Fibroblast of peridontal ligament (primary cell): ENCODE results near the gene ZNF234.
"Not testable (repeated sequence)": the region's sequence is repeated elsewhere in the genome, so short reads cannot be mapped to it uniquely, and the experiment has no call there.

Source experiments
- DNase-seq: peaks from one replicate; pipeline ENCODE4 v3.0.0-alpha.2; 2010; ENCODE audit errors: extremely low read depth

Gene ZNF234

DNA sequence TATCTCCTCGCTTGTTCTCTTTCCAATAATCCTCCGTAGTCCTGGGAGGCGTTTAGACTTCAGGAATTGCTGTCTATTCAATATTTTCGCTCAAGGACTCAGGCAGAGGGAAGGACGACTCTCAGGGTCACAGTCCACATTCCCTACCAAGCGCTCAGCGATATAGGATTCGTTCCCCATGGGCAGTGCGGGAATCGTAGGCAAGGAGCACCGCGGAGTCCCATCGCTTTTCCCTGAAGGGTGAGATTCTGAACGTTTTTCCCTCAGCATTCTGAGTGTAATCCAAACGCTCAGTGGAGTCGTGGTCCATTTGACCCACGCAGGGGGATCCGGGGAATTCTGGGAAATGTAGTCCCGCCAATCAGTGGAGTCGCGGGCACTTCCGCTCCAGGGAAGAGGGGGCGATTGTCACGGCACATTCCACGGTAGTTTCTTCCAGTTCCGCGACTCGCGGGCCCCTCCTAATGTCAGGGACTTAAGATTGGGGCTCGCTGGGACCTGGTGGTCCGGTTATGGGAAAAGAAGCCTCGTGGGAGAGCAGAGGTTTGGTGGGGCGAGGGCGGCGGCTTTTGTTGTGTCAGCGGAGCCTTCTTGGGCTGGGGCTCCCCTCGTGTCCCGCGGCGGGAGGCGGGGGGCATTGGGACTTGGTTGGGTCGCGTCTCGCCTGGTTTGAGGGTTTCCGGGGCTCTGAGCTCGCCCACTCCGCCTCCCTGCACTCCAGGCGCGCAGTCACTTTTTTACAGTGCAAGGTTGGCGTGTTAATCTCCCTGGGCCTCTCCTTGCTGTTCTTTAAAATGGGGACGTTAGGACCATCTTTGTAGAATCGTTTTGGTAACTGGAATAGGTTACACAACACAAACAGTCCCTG lies at the start of gene ZNF234:
Gene ZNF234 (plus strand): TSS at position 364 of the 868 bp plus-strand sequence. CDS start 3,079 bp downstream, outside the sequence.
- DNase-seq = peak; percentile 84

DNA sequence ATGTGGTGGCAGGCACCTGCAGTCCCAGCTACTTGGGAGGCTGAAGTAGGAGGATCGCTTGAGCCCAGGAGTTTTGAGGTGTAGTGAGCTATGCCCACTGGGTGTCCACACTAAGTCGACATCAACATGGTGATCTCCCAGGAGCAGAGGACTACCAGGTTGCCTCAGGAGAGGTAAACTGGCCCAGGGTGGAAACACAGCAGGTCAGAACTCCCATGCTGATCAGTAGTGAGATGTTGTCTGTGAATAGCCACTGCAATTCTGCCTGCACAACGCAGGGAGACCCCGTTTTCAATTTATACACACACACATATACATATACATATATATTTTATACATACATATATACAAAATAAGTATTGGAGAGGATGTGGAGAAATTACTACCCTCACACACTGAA lies 49.2 kb upstream of the ZNF234 start:
- DNase-seq = no peak

DNA sequence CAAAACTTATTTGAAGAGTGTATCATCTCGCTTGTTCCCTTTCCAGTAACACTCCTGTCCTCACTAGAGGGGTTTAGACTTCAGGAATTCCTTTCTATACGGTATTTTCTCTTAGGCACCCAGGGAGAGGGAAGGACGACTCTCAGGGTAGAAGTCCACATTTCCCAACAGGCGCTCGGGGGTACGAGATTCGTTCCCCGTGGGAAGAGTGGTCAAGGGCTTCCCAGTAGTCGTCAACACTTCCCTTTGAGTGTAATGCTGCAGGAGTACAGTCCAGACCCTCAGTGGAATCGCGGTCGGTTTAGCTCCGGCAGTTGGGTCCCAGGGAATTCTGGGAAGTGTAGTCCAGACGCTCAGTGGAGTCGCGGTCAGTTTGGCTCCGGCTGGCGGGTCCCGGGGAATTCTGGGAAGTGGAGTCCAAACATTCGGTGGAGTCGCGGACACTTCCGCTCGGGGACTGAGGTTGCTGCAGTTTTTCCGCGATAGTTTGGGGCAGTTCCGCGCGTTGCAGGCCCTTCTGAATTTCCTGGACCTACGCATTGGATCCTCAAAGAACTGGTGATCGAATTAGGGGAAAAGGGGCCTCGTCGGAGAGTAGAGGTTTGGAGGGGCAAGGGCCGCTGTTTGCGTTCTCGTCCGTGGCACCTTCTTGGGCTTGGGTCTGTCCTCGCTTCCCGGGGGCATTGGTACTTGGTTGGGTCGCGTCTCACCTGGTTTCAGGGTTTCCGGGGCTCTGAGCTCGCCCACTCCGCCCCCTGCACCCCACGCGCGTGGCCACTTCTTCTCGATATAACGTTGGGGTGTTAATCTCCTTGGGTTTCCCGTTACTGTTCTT lies 47.2 kb upstream of the ZNF234 start, which contains the start of gene ZNF224:
Gene ZNF224 (plus strand): TSS at position 431 of the 835 bp plus-strand sequence. CDS start 3,513 bp downstream, outside the sequence.
- peak; percentile 90 for DNase-seq

DNA sequence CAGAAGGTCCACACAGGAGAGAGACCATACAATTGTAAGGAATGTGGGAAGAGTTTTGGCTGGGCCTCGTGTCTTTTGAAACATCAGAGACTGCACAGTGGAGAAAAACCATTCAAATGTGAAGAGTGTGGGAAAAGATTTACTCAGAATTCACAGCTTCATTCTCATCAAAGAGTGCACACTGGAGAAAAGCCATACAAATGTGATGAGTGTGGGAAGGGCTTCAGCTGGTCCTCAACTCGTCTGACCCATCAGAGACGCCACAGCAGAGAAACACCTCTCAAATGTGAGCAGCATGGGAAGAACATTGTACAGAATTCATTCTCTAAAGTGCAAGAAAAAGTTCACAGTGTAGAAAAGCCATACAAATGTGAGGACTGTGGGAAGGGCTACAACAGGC lies 33.6 kb upstream of the ZNF234 start:
- DNase-seq = no peak

DNA sequence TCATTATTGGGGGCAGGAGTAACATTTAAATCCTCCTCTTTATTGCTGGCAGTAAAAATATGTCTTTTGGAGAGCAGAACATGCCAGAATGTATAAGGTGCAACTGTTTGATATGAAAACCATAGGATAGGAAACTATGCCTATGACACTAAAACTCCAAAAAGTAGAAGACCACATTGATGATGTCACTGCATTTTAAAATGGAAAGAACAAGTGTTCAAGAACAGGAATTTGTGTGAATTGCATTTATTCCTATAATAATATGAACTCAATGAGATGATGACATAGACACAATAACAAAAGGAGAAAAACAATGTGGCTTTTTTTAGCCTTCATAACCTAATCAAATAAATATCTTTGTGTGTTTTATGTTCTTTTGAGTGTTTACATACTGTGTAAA lies 31.9 kb upstream of the ZNF234 start:
- DNase-seq = no peak

DNA sequence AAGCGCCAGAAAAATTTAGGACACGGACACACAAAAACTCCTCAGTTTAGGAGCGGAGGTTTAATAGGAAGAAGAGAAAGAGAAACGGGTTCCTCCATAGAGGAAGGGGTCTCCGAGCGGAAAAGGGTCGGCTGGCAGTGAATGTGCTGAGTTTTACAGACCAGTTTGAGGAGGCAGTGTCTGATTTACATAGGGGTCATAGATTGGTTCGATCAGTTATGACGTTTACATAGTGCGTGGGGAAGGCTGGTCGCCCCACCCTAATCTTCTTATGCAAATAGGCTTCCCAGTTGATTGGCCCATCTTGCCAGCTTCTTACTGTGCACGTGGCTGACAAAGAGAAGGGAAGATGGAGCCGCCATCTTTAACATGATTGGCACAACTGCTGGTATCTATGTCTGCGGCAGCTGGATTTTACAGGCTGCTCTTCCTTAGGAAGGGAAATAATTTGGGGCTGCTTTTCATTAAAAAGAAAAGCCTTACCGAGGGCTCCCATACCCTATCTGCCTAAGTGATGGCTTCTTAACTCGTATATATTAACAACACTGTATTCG lies 29.4 kb upstream of the ZNF234 start:
- DNase-seq = peak; percentile 88

DNA sequence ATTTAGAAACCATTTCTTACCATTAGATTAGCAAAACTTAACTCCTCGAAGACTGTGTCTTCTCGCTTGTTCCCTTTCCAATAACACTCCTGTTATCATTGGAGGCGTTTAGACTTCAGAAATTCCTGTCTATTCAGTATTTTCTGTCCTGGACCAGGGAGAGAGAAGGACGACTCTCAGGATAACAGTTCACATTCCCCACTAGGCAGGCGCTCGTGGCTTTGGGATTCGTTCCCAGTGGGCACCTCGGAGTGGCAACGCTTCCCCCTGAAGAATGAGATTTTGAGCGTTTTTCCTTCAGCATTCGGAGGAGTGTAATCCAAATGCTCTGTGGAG lies 28.6 kb upstream of the ZNF234 start:
- DNase-seq = no peak

DNA sequence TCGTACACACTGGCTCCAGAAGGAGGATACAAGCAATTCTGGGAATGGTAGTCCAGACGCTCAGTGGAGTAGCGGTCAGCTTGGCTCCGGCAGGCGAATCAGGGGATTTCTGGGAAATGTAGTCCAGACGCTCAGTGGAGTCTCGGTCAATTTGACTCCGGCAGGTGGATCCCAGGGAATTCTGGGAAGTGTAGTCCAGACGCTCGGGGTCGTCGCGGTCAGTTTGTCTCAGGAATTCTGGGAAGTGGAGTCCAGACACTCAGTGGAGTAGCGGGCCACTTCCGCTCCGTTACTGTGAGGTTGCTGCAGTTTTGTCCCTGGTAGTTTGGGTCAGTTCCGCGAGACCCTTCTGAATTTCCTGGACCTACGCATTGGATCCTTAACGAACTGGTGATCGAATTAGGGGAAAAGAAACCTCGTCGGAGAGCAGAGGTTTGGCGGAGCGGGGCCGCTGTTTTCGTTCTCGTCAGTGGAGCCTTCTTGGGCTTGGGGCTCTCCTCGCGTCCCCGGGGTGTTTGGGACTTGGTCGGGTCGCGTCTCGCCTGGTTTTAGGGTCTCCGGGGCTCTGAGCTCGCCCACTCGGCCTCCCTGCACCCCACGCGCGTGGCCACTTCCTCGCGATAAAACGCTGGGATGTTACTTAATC lies 28.1 kb upstream of the ZNF234 start, which contains the start of gene ZNF225:
Gene ZNF225 (plus strand): TSS at position 262 of the 646 bp plus-strand sequence. CDS start 2,429 bp downstream, outside the sequence.
- DNase-seq = peak; percentile 99

DNA sequence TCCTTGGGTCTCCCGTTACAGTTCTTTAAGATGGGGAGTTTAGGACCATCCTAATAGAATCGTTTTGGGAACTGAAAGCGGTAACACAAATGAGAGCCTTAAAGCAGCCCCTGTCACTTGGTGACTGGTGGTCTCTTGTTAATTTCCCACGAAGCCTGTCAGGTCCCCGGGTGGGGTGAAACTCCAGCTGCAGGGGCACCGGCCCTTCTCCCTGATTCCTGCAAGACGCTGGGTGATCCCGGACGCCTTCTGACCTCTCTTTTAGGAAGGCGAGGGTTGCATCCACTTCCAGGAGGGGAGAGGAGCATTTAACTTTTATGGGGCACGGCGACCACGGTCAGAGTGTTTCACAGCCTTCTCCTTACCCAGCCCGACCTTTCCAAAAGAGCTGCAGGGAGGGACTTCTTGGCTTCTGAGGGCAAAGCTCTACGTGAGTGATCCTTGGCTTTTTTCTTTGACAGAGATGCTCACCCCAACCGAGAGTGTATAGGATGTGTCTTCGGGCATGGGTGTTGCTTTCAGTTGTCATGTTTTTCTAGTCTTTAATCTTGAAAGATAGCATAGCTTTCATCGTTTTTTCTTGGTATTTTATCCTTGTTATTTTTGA lies 27.5 kb upstream of the ZNF234 start:
- peak; percentile 1 for DNase-seq

DNA sequence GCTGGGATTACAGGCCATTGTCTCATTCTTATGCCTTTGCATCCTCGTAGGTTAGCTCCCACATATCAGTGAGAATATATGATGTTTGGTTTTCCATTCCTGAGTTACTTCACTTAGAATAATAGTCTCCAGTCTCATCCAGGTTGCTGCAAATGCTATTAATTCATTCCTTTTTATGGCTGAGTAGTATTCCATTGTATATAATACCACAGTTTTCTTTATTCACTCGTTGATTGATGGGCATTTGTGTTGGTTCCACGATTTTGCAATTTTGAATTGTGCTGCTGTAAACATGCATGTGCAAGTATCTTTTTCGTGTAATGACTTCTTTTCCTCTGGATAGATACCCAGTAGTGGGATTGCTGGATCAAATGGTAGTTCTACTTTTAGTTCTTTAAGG lies 20.2 kb upstream of the ZNF234 start:
- DNase-seq = not testable (repeated sequence)

DNA sequence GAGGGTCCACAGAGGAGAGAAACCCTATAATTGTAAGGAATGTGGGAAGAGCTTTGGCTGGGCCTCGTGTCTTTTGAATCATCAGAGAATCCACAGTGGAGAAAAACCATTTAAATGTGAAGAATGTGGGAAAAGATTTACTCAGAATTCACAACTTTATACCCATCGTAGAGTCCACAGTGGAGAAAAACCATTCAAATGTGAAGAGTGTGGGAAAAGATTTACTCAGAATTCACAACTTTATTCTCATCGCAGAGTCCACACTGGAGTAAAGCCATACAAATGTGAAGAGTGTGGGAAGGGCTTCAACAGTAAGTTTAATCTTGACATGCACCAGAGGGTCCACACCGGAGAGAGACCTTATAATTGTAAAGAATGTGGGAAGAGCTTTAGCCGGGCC lies 9.4 kb upstream of the ZNF234 start:
- no peak for DNase-seq

DNA sequence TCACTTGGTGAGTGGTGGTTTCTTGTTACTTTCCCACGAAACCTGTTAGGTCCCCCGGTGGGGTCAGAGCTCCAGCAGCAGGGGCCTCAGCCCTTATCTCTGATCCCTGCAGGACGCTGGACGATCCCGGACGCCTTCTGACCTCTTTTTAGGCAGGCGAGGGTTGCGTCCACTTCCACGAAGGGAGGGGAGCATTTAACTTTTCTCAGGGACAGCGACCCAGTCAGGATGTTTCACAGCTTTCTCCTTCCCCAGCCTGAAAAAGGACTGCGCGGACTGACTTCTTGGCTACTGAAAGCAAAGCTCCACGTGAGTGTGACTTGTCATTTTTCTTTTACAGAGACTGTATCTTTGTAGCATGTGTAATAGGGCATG lies 692 bp downstream of the ZNF234 start:
- DNase-seq = peak; percentile 48

DNA sequence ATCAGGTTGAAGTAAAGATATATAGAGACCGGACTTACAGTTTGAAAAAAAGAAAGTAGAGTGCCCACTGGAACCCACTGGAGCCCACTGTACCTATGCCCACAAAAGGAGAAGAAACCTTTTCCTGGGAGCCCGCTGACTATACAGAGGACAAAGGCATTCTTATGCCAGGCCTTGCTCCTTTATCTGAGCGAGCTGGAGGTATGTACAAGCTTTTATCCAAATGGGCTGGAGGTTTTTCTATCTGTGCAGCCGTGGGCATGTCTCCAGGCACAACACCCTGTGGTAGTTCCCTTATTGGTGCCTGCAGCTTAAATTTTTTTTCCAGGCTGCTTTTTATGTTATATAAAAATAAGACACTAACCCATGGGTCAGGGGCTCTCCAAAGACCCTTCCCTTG lies 8.4 kb downstream of the ZNF234 start:
- no peak for DNase-seq

DNA sequence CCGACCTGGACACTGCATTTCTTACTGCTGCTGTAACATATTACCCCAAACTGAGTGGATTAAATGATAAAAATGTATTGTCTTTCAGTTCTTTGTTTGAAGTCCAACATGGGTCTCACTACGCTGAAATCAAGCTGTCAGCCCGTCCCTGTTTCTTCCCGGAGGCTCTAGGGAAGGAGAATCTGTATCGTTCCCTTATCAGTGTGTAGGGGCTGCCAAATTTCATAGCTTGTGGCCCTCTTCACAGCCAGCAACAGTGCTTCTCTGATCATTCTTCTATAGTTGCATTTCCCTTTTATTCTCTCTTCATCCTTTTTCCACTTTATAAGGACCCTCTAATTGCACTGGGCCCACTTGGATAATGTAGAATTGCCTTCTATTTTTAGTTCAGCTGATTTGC lies 10.1 kb downstream of the ZNF234 start:
- DNase-seq = no peak

DNA sequence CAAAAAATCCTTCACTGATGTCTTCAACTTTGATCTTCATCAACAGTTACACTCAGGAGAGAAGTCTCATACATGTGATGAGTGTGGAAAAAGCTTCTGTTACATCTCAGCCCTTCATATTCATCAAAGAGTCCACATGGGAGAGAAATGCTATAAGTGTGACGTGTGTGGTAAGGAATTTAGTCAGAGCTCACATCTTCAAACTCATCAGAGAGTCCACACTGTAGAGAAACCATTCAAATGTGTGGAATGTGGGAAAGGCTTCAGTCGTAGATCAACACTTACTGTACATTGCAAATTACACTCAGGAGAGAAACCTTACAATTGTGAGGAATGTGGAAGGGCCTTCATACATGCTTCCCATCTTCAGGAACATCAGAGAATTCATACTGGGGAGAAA lies 15.1 kb downstream of the ZNF234 start:
- no peak for DNase-seq

DNA sequence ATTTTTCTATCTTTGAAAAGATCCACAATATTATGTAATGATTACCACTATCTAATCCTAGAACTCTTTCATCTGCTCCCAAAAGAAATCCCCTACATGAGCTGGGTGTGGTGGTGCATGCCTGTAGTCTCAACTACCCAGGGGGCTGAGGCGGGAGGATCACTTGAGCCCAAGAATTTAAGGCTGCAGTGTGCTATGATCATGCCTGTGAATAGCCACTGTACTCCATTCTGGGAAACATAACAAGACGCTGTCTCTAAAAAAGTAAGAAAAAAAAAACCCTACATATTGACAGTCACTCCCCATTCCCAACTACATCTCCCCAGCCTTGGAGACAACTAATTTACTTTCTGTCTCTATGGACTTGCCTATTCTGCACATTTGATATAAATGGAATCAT lies 22.4 kb downstream of the ZNF234 start:
- DNase-seq = no peak

DNA sequence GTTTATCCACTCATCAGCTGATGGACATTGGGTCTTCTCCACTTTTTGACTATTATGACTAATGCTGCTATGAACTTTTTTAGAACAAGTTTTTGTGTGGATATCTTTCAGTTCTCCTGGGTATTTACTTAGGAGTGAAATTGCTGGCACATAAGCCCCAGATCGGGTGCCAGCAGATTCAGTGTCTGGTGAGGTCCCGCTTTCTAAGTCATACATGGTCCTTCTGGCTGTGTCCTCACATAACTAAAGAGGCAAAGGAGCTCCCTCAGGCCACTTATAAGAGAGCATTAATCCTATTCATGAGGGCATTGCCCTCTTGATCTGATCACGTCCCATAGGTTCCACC lies 22.9 kb downstream of the ZNF234 start:
- DNase-seq = no peak

DNA sequence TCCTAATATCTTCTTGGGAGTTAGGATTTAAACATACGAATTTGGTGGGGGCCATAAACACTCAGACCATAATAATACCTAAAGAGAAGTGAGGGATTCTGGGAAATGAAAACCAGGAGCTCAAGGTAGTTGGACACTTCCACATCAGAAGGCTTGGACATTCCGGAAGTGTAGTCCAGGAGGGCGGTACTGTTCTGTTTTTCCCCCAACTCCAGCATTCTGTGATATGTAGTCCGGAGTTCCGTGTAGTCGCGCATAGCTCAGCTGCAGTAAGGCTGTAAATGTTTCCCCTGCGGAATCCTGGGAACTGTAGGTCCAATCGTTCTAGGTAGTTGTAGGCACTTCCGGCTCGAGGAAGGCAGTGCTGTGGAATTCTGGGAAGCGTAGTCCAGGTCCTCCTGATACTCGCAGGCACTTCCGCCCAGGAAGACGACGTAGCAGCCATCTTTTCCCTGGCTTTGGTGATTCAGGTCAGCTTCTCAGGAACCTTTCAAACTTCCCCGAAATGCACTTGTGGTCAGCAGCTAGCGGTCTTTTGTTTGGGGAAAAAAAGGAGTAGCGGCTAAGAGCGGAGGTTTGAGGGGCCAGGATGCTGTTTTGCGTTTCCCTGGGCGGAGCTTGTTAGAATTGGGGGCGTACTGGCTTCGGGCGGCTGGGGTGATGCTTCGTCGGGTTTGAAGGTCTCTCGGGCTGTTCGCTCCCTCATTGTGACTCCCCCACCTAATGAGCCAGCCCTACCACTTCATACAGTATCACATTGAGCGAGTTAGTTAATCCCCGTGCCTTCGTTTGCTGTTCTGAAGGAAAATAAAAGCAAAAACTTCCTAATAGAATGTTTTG lies 23.5 kb downstream of the ZNF234 start, which contains the start of gene ZNF226:
Gene ZNF226 (plus strand): TSS at position 428 of the 840 bp plus-strand sequence. CDS start 4,981 bp downstream, outside the sequence.
- peak; percentile 99 for DNase-seq

DNA sequence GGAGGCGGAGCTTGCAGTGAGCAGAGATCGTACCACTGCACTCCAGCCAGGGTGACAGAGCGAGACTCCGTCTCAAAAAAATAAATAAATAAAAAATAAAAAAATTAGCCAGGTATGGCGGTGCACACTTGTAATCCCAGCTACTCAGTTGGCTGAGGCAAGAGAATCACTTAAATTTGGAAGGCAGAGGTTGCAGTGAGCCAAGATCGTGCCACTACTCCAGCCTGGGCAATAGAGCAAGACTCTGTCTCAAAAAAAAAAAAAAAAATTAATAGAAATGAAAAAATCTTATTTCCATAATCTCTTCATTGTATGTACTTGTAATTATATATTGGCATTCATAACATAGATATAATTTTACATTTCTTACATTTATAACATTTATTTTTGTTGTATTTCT lies 29.3 kb downstream of the ZNF234 start:
- not testable (repeated sequence) for DNase-seq

DNA sequence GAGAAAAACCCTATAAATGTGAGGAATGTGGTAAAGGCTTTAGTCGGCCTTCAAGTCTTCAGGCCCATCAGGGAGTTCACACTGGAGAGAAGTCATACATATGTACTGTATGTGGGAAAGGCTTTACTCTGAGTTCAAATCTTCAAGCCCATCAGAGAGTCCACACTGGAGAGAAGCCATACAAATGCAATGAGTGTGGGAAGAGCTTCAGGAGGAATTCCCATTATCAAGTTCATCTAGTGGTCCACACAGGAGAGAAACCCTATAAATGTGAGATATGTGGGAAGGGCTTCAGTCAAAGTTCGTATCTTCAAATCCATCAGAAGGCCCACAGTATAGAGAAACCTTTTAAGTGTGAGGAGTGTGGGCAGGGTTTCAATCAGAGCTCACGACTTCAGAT lies 35.2 kb downstream of the ZNF234 start:
- no peak for DNase-seq
